Colonic mucosa (tissue), 4 donors: ENCODE results near the gene SEMA4A. TPM values are rescaled to one million over a fixed set of nuclear protein-coding genes. Genes with fewer than 3 reads are reported as not detected.

Experiments
- DNase-seq: peaks from one replicate; pipeline ENCODE4 v3.0.0-alpha.2; 2020
- H3K27ac ChIP-seq: fragments of 200-600 bp; one replicate; pipeline ENCODE4 v1.8.0; 2021
- H3K27me3 ChIP-seq: fragments of 200-600 bp; one replicate; pipeline ENCODE4 v1.8.0; 2021
- H3K36me3 ChIP-seq: fragments of 200-600 bp; one replicate; pipeline ENCODE4 v1.8.0; 2021
- H3K4me1 ChIP-seq: fragments of 200-600 bp; one replicate; pipeline ENCODE4 v1.8.0; 2021; ENCODE audit warnings: mild to moderate bottlenecking
- H3K4me3 ChIP-seq: fragments of 200-600 bp; one replicate; pipeline ENCODE4 v1.8.0; 2021
- H3K9ac ChIP-seq, 2 donors: one replicate each; pipeline ENCODE4 v1.7.0; 2013; ENCODE audit warnings: control low read depth in 2 of 2, low read depth in 2 of 2, low read length in 2 of 2
- H3K9me3 ChIP-seq: fragments of 200-600 bp; one replicate; pipeline ENCODE4 v1.8.0; 2021
- intact Hi-C: fragments of 100-400 bp; cut with DNase I; formaldehyde crosslinking; loops from one replicate; pipeline ENCODE4 v1.14.1; 2022
- total RNA-seq, 2 donors: library from RNA; stranded (reverse); fragmentation: NEBNext Ultra II Directional in 1 of 2; extraction: Animal tissue kit (Norgen Biotek cat#: 25700) in 1 of 2; gene quantifications; one replicate each; pipeline ENCODE4 v1.2.1, GENCODE V29; 2021
- TF ChIP-seq, protein P1 (sequence below): fragments of 200-600 bp; IDR thresholded peaks from one replicate; pipeline ENCODE4 v1.8.0; 2022; ENCODE audit warnings: antibody characterized with exemption, mild to moderate bottlenecking
- donor health status: healthy.
- donor health status: DM: no; HTN: no; CAD: no.
- donor health status: DM: no; HTN: no; CAD: no.

SEMA4A gene
- total RNA-seq, 2 donors from 2014 or later: 4.5 to 5.6 TPM

DNA sequence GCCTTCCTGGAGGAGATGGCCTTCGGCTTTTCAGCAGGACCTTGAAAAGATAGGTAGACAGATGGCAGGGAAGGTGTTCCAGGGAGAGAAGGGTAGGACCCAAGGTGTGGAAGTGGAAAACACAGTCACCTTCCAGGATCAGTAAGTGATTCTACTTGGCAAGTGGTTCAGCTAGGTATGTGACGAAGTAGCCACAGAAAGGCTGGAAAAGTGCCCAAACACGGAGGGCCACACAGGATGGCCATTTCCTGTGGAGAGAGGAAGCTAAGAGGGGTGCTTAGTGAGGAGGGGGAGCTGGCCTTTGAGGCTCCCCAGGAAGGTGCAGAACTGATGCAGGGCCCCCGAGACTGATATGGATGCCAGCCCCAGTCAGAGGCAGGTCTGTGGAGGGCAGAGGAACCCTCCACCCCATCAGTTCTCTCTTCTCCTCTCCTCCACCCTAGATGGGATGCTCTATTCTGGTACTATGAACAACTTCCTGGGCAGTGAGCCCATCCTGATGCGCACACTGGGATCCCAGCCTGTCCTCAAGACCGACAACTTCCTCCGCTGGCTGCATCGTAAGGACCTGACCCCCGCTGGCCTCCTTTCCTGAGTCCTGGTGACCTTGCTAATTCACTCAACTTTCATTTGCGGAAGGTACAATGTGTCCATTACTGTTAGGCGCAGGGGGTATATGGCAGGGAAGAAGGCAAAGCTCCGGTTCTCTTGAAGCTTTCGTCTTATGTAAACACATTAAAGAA is 6.8 kb downstream of the SEMA4A start:
- H3K9ac ChIP-seq: peak overlapping the region in 1 of 2 donors; percentile 50
- no peak overlapping the region for H3K27ac ChIP-seq
- H3K27me3 ChIP-seq: no peaks in the 10 kb centered on the region
- TF ChIP-seq, protein P1, sequence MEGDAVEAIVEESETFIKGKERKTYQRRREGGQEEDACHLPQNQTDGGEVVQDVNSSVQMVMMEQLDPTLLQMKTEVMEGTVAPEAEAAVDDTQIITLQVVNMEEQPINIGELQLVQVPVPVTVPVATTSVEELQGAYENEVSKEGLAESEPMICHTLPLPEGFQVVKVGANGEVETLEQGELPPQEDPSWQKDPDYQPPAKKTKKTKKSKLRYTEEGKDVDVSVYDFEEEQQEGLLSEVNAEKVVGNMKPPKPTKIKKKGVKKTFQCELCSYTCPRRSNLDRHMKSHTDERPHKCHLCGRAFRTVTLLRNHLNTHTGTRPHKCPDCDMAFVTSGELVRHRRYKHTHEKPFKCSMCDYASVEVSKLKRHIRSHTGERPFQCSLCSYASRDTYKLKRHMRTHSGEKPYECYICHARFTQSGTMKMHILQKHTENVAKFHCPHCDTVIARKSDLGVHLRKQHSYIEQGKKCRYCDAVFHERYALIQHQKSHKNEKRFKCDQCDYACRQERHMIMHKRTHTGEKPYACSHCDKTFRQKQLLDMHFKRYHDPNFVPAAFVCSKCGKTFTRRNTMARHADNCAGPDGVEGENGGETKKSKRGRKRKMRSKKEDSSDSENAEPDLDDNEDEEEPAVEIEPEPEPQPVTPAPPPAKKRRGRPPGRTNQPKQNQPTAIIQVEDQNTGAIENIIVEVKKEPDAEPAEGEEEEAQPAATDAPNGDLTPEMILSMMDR: no peak
- H3K4me3 ChIP-seq: peak overlapping the region; percentile 23
- H3K9me3 ChIP-seq: no peaks in the 10 kb centered on the region
- H3K4me1 ChIP-seq: peaks cover 4% of the 10 kb centered on the region
- no peak for DNase-seq
- intact Hi-C loops: no loop called here
- no peaks in the 10 kb centered on the region for H3K36me3 ChIP-seq

DNA sequence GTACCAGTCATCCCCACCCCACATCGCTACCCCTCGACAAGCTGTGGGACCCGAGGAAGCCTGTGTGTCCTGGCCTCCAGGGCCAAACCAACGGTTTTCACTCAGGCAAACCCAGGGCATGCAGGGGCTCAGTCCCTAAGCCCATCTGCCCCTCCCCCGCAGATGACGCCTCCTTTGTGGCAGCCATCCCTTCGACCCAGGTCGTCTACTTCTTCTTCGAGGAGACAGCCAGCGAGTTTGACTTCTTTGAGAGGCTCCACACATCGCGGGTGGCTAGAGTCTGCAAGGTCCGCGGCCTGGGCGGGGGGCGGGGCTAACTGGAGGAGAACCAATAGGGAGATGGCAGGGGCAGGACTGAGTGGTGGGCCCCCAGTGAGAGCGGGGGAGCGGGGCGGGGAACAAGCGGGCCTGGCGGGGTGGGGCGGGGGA is 7.4 kb downstream of the SEMA4A start:
- Histone ChIP-seq H3K4me3 (peak overlapping the region; percentile 23), H3K36me3 (no peaks in the 10 kb centered on the region), H3K9me3 (no peaks in the 10 kb centered on the region), H3K27ac (peak overlapping the region; percentile 22), H3K27me3 (no peaks in the 10 kb centered on the region), H3K9ac (peak overlapping the region in 1 of 2 donors; percentile 50), H3K4me1 (peaks cover 4% of the 10 kb centered on the region)
- TF ChIP-seq, protein P1: no peak
- DNase-seq: peak; percentile 81
- intact Hi-C loops: no loop called here

DNA sequence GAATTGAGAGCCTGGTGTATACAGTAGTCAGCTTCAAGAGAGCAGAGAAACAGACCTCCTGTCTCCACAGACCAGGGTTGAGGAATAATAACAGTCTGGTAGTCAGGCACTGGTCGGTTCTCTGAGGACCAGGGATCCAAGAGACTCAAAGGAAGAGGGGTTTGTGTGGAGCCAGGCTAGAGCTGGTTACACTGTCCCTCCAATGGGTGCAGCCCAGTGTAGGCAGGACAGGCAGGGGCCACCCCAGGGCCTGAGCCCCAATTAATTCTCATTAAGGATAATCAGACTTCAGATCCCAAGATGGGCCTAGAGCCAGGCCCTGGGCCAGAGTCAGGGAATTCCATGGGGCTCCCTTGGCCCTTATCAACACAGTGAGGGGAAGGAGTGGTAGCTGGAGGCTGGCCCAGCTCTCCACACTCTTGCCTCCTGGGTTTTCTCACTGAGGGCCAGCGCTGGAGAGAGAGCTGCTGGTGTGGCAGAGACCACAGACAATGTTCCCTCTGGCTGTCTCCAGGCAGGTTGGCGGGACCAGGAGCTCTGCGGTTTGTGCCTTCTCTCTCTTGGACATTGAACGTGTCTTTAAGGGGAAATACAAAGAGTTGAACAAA is 9.1 kb downstream of the SEMA4A start:
- Histone ChIP-seq H3K27ac (no peak overlapping the region), H3K4me1 (peaks cover 4% of the 10 kb centered on the region), H3K4me3 (no peak overlapping the region), H3K27me3 (no peaks in the 10 kb centered on the region), H3K9ac (no peak overlapping the region), H3K9me3 (no peaks in the 10 kb centered on the region), H3K36me3 (no peaks in the 10 kb centered on the region)
- TF ChIP-seq, protein P1: no peak
- DNase-seq: no peak
- intact Hi-C loops: no loop called here

DNA sequence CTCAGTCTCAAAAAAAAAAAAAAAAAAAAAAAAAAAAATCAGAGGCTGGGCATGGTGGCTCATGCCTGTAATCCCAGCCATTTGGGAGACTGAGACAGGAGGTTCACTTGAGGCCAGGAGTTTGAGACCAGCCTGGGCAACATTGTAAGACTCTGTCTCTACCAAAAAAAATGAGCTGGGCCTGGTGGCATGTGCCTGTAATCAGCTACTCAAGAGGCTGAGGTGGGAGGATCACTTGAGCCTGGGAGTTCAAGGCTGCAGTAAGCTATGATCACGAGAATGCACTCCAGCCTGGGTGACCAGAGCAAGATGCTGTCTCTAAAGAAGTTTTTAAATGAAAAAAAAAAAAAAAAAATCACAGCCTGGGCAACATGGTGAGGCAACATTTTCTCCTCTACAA is 10.3 kb downstream of the SEMA4A start:
- H3K4me1 ChIP-seq: peaks cover 4% of the 10 kb centered on the region
- no peaks in the 10 kb centered on the region for H3K36me3 ChIP-seq
- no peak for DNase-seq
- intact Hi-C loops: no loop called here
- H3K27ac ChIP-seq: no peak overlapping the region
- no peak overlapping the region for H3K4me3 ChIP-seq
- H3K27me3 ChIP-seq: no peaks in the 10 kb centered on the region
- no peaks in the 10 kb centered on the region for H3K9me3 ChIP-seq
- TF ChIP-seq, protein P1: no peak
- no peak overlapping the region for H3K9ac ChIP-seq

DNA sequence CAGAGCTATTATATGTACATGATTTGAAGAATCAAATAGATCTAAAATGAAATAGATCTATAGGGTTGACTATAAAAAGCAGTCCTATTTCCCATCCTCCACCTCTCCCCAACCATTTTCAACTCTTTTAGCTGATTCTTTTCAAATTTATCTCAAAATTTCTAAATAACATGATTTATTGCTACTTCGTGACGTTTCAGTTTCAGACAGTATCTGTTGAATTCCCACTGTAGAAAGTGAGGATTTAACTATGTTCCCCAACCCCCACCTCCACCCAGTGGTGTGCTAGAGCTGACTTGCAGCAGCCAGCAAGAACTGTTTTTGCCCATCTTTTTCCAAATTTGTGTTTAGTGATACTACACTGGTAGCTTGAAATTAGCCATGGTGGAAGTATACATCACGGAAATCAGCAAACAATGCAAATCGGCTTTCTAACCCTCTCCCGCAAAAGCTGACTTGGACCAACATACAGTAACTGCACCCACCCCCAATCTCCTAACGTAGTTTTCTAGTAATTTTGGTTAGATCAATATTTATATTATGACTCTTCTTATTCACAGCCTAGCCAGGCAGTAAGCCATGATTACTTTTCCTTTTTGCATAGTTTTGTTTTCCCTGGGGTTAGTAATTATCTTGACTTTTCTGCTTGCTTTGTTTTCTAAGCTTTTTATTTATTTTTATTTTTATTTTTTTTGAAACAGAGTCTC is 10.9 kb downstream of the SEMA4A start:
- H3K27ac ChIP-seq: no peak overlapping the region
- no peak overlapping the region for H3K4me3 ChIP-seq
- intact Hi-C loops: no loop called here
- H3K36me3 ChIP-seq: no peaks in the 10 kb centered on the region
- H3K9ac ChIP-seq: no peak overlapping the region
- no peaks in the 10 kb centered on the region for H3K27me3 ChIP-seq
- DNase-seq: no peak
- no peaks in the 10 kb centered on the region for H3K9me3 ChIP-seq
- H3K4me1 ChIP-seq: peaks cover 4% of the 10 kb centered on the region
- TF ChIP-seq, protein P1: no peak
